PC-3 (cell line): ENCODE results near the gene DOCK10. TPM values are rescaled to one million over a fixed set of nuclear protein-coding genes. Genes with fewer than 3 reads are reported as not detected.

ENCODE experiments used
- ATAC-seq: fragments of 200-7000 bp; cut with Tn5 transposase; 2 replicates; pipeline ENCODE4 v1.9.1; 2020; ENCODE audit warnings: mild to moderate bottlenecking, moderate library complexity
- BruUV-seq: library from RNA; stranded (reverse); fragments of 400-500 nt; replicated peaks from 2 replicates; lab custom pipeline; 2021; lab: Mats Ljungman, UMichigan
- CTCF ChIA-PET: fragments of 300-600 bp; sonication (Branson Sonifier 250); formaldehyde crosslinking; loops from one replicate; lab custom pipeline; 2022; ENCODE audit warnings: antibody characterized with exemption; lab: Charles Lee
- POLR2A ChIA-PET: fragments of 300-600 bp; sonication (Branson Sonifier 250); formaldehyde crosslinking; loops from one replicate; lab custom pipeline; 2022; ENCODE audit warnings: antibody characterized with exemption; ENCODE audit not compliant: unreplicated experiment; lab: Charles Lee
- DNase-seq: peaks from one replicate; pipeline ENCODE4 v3.0.0-alpha.2; 2015
- H2AFZ ChIP-seq: fragments of 300-600 bp; sonication (generic); 2 replicates; pipeline ENCODE4 v1.6.0; 2016; ENCODE audit warnings: antibody characterized with exemption, low read length
- H3F3A ChIP-seq: fragments of 300-600 bp; sonication (generic); one replicate; pipeline ENCODE4 v1.6.0; 2017; ENCODE audit warnings: antibody characterized with exemption, low read length, control low read depth, mild to moderate bottlenecking; ENCODE audit not compliant: unreplicated experiment
- H3K27ac ChIP-seq: fragments of 300-600 bp; sonication (generic); 2 replicates; pipeline ENCODE4 v1.5.1; 2016; ENCODE audit warnings: mild to moderate bottlenecking, low read length
- H3K27me3 ChIP-seq: fragments of 300-600 bp; sonication (generic); 2 replicates; pipeline ENCODE4 v1.6.1; 2016; ENCODE audit warnings: low read length, mixed read lengths
- H3K36me3 ChIP-seq: fragments of 300-600 bp; sonication (generic); 2 replicates; pipeline ENCODE4 v1.6.1; 2016; ENCODE audit warnings: low read depth, mixed run types, low read length, mixed read lengths
- H3K4me1 ChIP-seq: fragments of 300-600 bp; sonication (generic); 2 replicates; pipeline ENCODE4 v1.5.1; 2016; ENCODE audit warnings: low read length; ENCODE audit not compliant: insufficient read depth
- H3K4me2 ChIP-seq: fragments of 300-600 bp; sonication (generic); 2 replicates; pipeline ENCODE4 v1.6.0; 2016; ENCODE audit warnings: low read length
- H3K4me3 ChIP-seq: fragments of 300-600 bp; sonication (generic); 2 replicates; pipeline ENCODE4 v1.5.1; 2016; ENCODE audit warnings: mild to moderate bottlenecking, low read length, mixed read lengths
- H3K79me2 ChIP-seq: fragments of 300-600 bp; sonication (generic); 2 replicates; pipeline ENCODE4 v1.6.1; 2017; ENCODE audit warnings: low read length, mixed read lengths
- H3K9ac ChIP-seq: fragments of 300-600 bp; sonication (generic); 2 replicates; pipeline ENCODE4 v1.6.0; 2016; ENCODE audit warnings: mild to moderate bottlenecking, low read length
- H3K9me2 ChIP-seq: fragments of 300-600 bp; sonication (generic); replicated peaks from 2 replicates; pipeline ENCODE4 v1.6.1; 2016; ENCODE audit warnings: mixed run types, low read length, mixed read lengths
- H3K9me3 ChIP-seq: fragments of 300-600 bp; sonication (generic); 2 replicates; pipeline ENCODE4 v1.6.1; 2016; ENCODE audit warnings: low read length, mixed read lengths
- H4K20me1 ChIP-seq: fragments of 300-600 bp; sonication (generic); 2 replicates; pipeline ENCODE4 v1.6.1; 2016; ENCODE audit warnings: low read length, mixed read lengths
- CTCF ChIP-seq: fragments of 300-600 bp; sonication (generic); conservative IDR thresholded peaks from 2 replicates; pipeline ENCODE4 v1.5.1; 2017; ENCODE audit warnings: antibody characterized with exemption, low read depth, mild to moderate bottlenecking, low read length
- EZH2 ChIP-seq: fragments of 300-600 bp; sonication (generic); IDR thresholded peaks from one replicate; pipeline ENCODE4 v1.6.1; 2017; ENCODE audit warnings: antibody characterized with exemption, mild to moderate bottlenecking, low read length; ENCODE audit not compliant: unreplicated experiment
- EZH2phosphoT487 ChIP-seq: fragments of 300-600 bp; sonication (generic); IDR thresholded peaks from 2 replicates; pipeline ENCODE4 v1.6.1; 2018; ENCODE audit warnings: mild to moderate bottlenecking, antibody characterized with exemption, low read length, borderline replicate concordance
- intact Hi-C: fragments of 100-400 bp; cut with micrococcal nuclease; formaldehyde crosslinking; loops from 2 replicates; pipeline ENCODE4 v1.9.0; 2023
- total RNA-seq: library from RNA; depleted of rRNA; stranded (reverse); fragments of >200 nt; gene quantifications from 2 replicates; pipeline ENCODE4 v1.2.3, GENCODE V29; 2014

The DOCK10 gene
- total RNA-seq, 1 experiment from 2014 or later: 23.1 TPM

GRCh38 chr2:224937887-224938286, 104.4 kb downstream of the DOCK10 start:
- TF ChIP-seq EZH2 (no peak), CTCF (no peak), EZH2phosphoT487 (no peak)
- Histone ChIP-seq H3K4me3 (no peak overlapping the region), H3K36me3 (no peaks in the 10 kb centered on the region), H3K4me2 (no peak overlapping the region), H3K9me3 (no peaks in the 10 kb centered on the region), H3F3A (no peaks in the 10 kb centered on the region), H3K79me2 (no peaks in the 10 kb centered on the region), H4K20me1 (no peaks in the 10 kb centered on the region), H3K9ac (no peak overlapping the region), H3K4me1 (peaks cover 11% of the 10 kb centered on the region), H3K27me3 (no peaks in the 10 kb centered on the region), H3K9me2 (no peaks in the 10 kb centered on the region), H2AFZ (no peak overlapping the region), H3K27ac (no peak overlapping the region)
- ATAC-seq (no peak), DNase-seq (no peak)
- intact Hi-C loops: loop anchor here (10.0 kb wide), 1 partner anchor 727 kb away; no protein-coding TSS in a partner anchor
- ChIA-PET POLR2A (no interaction called here), CTCF (no interaction called here)
- BruUV-seq: no TSS peak

DNA sequence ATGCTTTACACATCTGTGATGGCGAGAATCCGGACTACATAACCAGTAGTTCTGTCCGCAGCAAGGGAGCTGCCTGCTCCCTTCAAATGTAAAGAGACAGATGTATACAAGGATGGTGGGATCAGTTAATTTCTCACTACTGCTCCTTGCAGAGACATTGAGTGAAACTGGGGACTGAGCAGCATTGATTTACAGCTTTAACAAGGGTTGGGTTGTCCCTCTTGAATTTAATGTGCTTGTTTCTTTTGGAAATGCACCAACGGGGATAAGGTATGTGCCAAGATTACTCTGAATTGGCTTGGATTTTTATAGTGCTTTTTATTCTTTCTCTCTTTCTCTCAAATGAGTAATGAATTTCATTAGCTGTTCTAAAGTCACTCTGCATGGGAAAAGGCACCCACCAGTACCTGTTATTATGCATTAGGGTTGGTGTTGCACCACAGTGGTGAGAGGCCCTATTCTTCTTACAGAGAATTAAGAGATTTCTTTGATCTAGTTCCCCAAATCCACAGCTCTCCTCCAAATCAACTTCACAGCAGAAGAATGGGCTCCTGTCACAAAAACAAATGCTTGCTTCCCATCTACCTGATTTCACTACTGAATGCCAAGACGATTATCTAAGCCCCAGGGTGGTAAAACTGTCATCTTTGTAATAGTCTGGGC, 107.6 kb downstream of the DOCK10 start:
- Histone ChIP-seq H3K4me1 (peaks cover 11% of the 10 kb centered on the region), H3K4me3 (no peak overlapping the region), H3K27me3 (no peaks in the 10 kb centered on the region), H3K9ac (no peak overlapping the region), H3K79me2 (no peaks in the 10 kb centered on the region), H2AFZ (no peak overlapping the region), H3K9me3 (no peaks in the 10 kb centered on the region), H3K36me3 (no peaks in the 10 kb centered on the region), H4K20me1 (no peaks in the 10 kb centered on the region), H3K4me2 (0 out of 2 replicates have a peak overlapping the region, but pooled peaks have one; percentile 15), H3K27ac (peak overlapping the region; percentile 67), H3F3A (no peaks in the 10 kb centered on the region), H3K9me2 (no peaks in the 10 kb centered on the region)
- no TSS peak for BruUV-seq
- DNase-seq: peak; percentile 51
- POLR2A ChIA-PET: no interaction called here
- ATAC-seq: peak; percentile 87
- TF ChIP-seq CTCF (no peak), EZH2phosphoT487 (no peak), EZH2 (no peak)
- intact Hi-C loops: loop anchor here (10.0 kb wide), 1 partner anchor 730 kb away; no protein-coding TSS in a partner anchor
- CTCF ChIA-PET: no interaction called here

GRCh38 chr2:224933431-224933830, 108.8 kb downstream of the DOCK10 start:
- intact Hi-C loops: loop anchor here (10.0 kb wide), 1 partner anchor 731 kb away; no protein-coding TSS in a partner anchor
- Histone ChIP-seq H3F3A (no peaks in the 10 kb centered on the region), H3K36me3 (no peaks in the 10 kb centered on the region), H3K9me3 (no peaks in the 10 kb centered on the region), H3K27ac (no peak overlapping the region), H3K4me2 (no peak overlapping the region), H3K27me3 (no peaks in the 10 kb centered on the region), H4K20me1 (no peaks in the 10 kb centered on the region), H3K4me3 (no peak overlapping the region), H3K4me1 (peaks cover 13% of the 10 kb centered on the region), H3K79me2 (no peaks in the 10 kb centered on the region), H3K9ac (no peak overlapping the region), H3K9me2 (no peaks in the 10 kb centered on the region), H2AFZ (no peak overlapping the region)
- TF ChIP-seq EZH2phosphoT487 (no peak), EZH2 (no peak), CTCF (no peak)
- no TSS peak for BruUV-seq
- no peak for DNase-seq
- CTCF ChIA-PET: no interaction called here
- ATAC-seq: no peak
- POLR2A ChIA-PET: no interaction called here
